Astrocyte (in vitro differentiated cells and primary cell): ENCODE results near the gene CTTNBP2NL. TPM values are rescaled to one million over a fixed set of nuclear protein-coding genes. Genes with fewer than 3 reads are reported as not detected.

Experiments
- DNase-seq: peaks from one replicate; pipeline ENCODE4 v3.0.0-alpha.2; 2010; ENCODE audit warnings: low read depth
- FAIRE-seq: peaks from 2 replicates; lab custom pipeline; 2011; peaks lifted over from hg19 to GRCh38; lab: Jason Lieb, UNC
- H2AFZ ChIP-seq: 2 replicates; pipeline ENCODE4 v1.6.0; 2012; ENCODE audit warnings: low read depth, low read length, inconsistent platforms
- H3K27ac ChIP-seq: 2 replicates; pipeline ENCODE4 v1.5.1; 2011; ENCODE audit warnings: low read depth, low read length, inconsistent platforms
- H3K27me3 ChIP-seq: 2 replicates; pipeline ENCODE4 v1.6.0; 2011; ENCODE audit warnings: low read length, inconsistent platforms; ENCODE audit not compliant: insufficient read depth
- H3K36me3 ChIP-seq: 2 replicates; pipeline ENCODE4 v1.5.1; 2011; ENCODE audit warnings: low read length, inconsistent platforms; ENCODE audit not compliant: insufficient read depth
- H3K4me1 ChIP-seq: 2 replicates; pipeline ENCODE4 v1.5.1; 2011; ENCODE audit warnings: low read length, inconsistent platforms; ENCODE audit not compliant: insufficient read depth
- H3K4me2 ChIP-seq: 2 replicates; pipeline ENCODE4 v1.6.0; 2012; ENCODE audit warnings: low read length, inconsistent platforms
- H3K4me3 ChIP-seq: 2 replicates; pipeline ENCODE4 v1.5.1; 2011; ENCODE audit warnings: low read depth, mild to moderate bottlenecking, low read length, inconsistent platforms; ENCODE audit not compliant: insufficient read depth
- H3K79me2 ChIP-seq: 2 replicates; pipeline ENCODE4 v1.6.0; 2012; ENCODE audit warnings: mild to moderate bottlenecking, low read length, inconsistent platforms; ENCODE audit not compliant: insufficient read depth
- H3K9ac ChIP-seq: 2 replicates; pipeline ENCODE4 v1.6.0; 2012; ENCODE audit warnings: mild to moderate bottlenecking, low read length, inconsistent platforms
- H3K9me3 ChIP-seq: 2 replicates; pipeline ENCODE4 v1.5.1; 2012; ENCODE audit warnings: low read depth, mild to moderate bottlenecking, low read length, inconsistent platforms; ENCODE audit not compliant: insufficient read depth
- H4K20me1 ChIP-seq: 2 replicates; pipeline ENCODE4 v1.6.0; 2012; ENCODE audit warnings: low read length, inconsistent platforms; ENCODE audit not compliant: insufficient read depth
- H3K27ac Mint-ChIP-seq: one replicate; pipeline ENCODE4 v1.8.0; 2021; ENCODE audit warnings: mild to moderate bottlenecking, mixed read lengths; ENCODE audit not compliant: unreplicated experiment
- H3K27me3 Mint-ChIP-seq: one replicate; pipeline ENCODE4 v1.8.0; 2021; ENCODE audit warnings: low read depth, mixed read lengths; ENCODE audit not compliant: unreplicated experiment
- H3K36me3 Mint-ChIP-seq: one replicate; pipeline ENCODE4 v1.8.0; 2021; ENCODE audit warnings: low read depth, mixed read lengths; ENCODE audit not compliant: unreplicated experiment
- H3K4me1 Mint-ChIP-seq: one replicate; pipeline ENCODE4 v1.8.0; 2021; ENCODE audit warnings: low read depth, mixed read lengths; ENCODE audit not compliant: unreplicated experiment
- H3K4me3 Mint-ChIP-seq: one replicate; pipeline ENCODE4 v1.8.0; 2021; ENCODE audit warnings: mild to moderate bottlenecking, moderate library complexity, mixed read lengths; ENCODE audit not compliant: unreplicated experiment
- H3K9me3 Mint-ChIP-seq: one replicate; pipeline ENCODE4 v1.8.0; 2021; ENCODE audit warnings: mild to moderate bottlenecking, mixed read lengths; ENCODE audit not compliant: unreplicated experiment
- CTCF ChIP-seq: IDR thresholded peaks from 2 replicates; pipeline ENCODE4 v1.5.1; 2011; ENCODE audit warnings: low read depth, mild to moderate bottlenecking, inconsistent platforms, low read length, moderate library complexity; ENCODE audit not compliant: insufficient read depth
- EZH2 ChIP-seq: IDR thresholded peaks from 2 replicates; pipeline ENCODE4 v1.6.1; 2012; ENCODE audit warnings: mild to moderate bottlenecking, low read length, inconsistent platforms; ENCODE audit not compliant: insufficient read depth
- total RNA-seq: library from RNA; stranded (reverse); gene quantifications from 2 replicates; pipeline ENCODE4 v1.2.1, GENCODE V29; 2021

CTTNBP2NL gene
- total RNA-seq, 1 donor from 2014 or later, result 91.9 TPM

DNA sequence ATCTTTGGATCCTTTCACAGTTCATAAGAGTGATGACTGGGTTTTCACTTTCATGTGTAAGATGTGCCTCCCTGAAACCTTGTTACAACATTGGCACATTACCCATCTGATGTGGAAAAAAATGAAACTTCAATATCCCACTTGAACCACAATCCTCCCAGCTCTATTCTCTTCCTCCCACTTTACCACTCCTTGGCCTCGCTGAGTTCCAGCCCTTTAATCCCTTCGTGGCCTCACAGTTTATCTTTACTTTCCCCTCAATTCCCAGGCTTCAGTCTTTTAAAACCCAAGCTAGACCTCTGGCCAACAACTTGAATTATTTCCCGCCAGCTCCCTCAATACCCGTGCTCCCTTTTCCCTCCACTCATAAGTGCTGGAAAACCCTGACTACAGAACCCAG is 25.0 kb upstream of the CTTNBP2NL start:
- Histone ChIP-seq H3K4me3 (no peak overlapping the region), H3K27me3 (peaks cover 27% of the 10 kb centered on the region), H3K4me2 (no peak overlapping the region), H3K9ac (no peak overlapping the region), H2AFZ (no peak overlapping the region), H3K36me3 (no peaks in the 10 kb centered on the region), H3K4me1 (no peaks in the 10 kb centered on the region), H3K9me3 (no peaks in the 10 kb centered on the region), H3K27ac (no peak overlapping the region), H3K79me2 (no peaks in the 10 kb centered on the region), H4K20me1 (no peaks in the 10 kb centered on the region)
- H3K27me3 Mint-ChIP-seq, result peaks cover 7% of the 10 kb centered on the region
- no peak for DNase-seq
- no peak overlapping the region for H3K4me3 Mint-ChIP-seq
- H3K27ac Mint-ChIP-seq, result peak overlapping the region; percentile 35
- H3K4me1 Mint-ChIP-seq, result peaks cover 8% of the 10 kb centered on the region
- TF ChIP-seq EZH2 (no peak), CTCF (no peak)
- FAIRE-seq, result no peak
- H3K9me3 Mint-ChIP-seq, result no peaks in the 10 kb centered on the region
- H3K36me3 Mint-ChIP-seq, result no peaks in the 10 kb centered on the region

DNA sequence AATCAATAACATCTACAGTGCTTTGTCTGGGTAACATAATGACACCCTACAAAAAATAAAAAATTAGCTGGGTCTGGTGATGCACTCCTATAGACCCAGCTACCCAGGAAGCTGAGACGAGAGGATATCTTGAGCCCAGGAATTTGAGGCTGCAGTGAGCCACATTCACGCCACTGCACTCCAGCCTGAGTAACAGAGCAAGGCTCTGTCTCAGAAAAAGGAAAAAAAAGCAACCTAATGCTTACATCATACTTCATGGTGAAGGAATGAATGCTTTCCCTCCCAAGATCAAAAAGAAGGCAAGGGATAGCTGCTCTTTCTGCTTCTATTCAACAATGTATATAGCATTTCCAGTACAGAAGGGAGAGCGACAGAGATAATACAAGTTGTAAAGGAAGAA is 24.2 kb upstream of the CTTNBP2NL start:
- TF ChIP-seq CTCF (no peak), EZH2 (no peak)
- H3K9ac ChIP-seq, result no peak overlapping the region
- H3K4me3 ChIP-seq, result no peak overlapping the region
- H3K4me1 ChIP-seq, result no peaks in the 10 kb centered on the region
- H3K4me2 ChIP-seq, result no peak overlapping the region
- H3K36me3 Mint-ChIP-seq, result no peaks in the 10 kb centered on the region
- H3K4me3 Mint-ChIP-seq, result no peak overlapping the region
- no peak overlapping the region for H3K27ac ChIP-seq
- H4K20me1 ChIP-seq, result no peaks in the 10 kb centered on the region
- peaks cover 8% of the 10 kb centered on the region for H3K4me1 Mint-ChIP-seq
- H3K9me3 Mint-ChIP-seq, result no peaks in the 10 kb centered on the region
- peaks cover 7% of the 10 kb centered on the region for H3K27me3 Mint-ChIP-seq
- no peak overlapping the region for H2AFZ ChIP-seq
- peak overlapping the region; percentile 37 for H3K27ac Mint-ChIP-seq
- peaks cover 27% of the 10 kb centered on the region for H3K27me3 ChIP-seq
- no peak for DNase-seq
- H3K9me3 ChIP-seq, result no peaks in the 10 kb centered on the region
- no peaks in the 10 kb centered on the region for H3K36me3 ChIP-seq
- H3K79me2 ChIP-seq, result no peaks in the 10 kb centered on the region
- FAIRE-seq, result no peak

GRCh38 chr1:112373806-112374205 is 22.2 kb upstream of the CTTNBP2NL start:
- Histone ChIP-seq H3K4me1 (no peaks in the 10 kb centered on the region), H2AFZ (no peak overlapping the region), H3K9ac (no peak overlapping the region), H3K9me3 (no peaks in the 10 kb centered on the region), H3K79me2 (no peaks in the 10 kb centered on the region), H3K36me3 (no peaks in the 10 kb centered on the region), H3K27me3 (peaks cover 15% of the 10 kb centered on the region), H3K27ac (no peak overlapping the region), H4K20me1 (no peaks in the 10 kb centered on the region), H3K4me3 (no peak overlapping the region), H3K4me2 (no peak overlapping the region)
- H3K36me3 Mint-ChIP-seq, result no peaks in the 10 kb centered on the region
- H3K4me1 Mint-ChIP-seq, result peaks cover 8% of the 10 kb centered on the region
- H3K9me3 Mint-ChIP-seq, result no peaks in the 10 kb centered on the region
- no peaks in the 10 kb centered on the region for H3K27me3 Mint-ChIP-seq
- DNase-seq (no peak), FAIRE-seq (no peak)
- TF ChIP-seq CTCF, result no peak
- TF ChIP-seq EZH2, result no peak
- no peak overlapping the region for H3K4me3 Mint-ChIP-seq
- no peak overlapping the region for H3K27ac Mint-ChIP-seq
